Mammary epithelial cell (primary cell): ENCODE measurements around the gene BZW2.

Experiments used
- CTCF ChIP-seq, 2 donors: IDR thresholded peaks in 1 of 2; conservative IDR thresholded peaks in 1 of 2; 2 replicates each; pipeline ENCODE4 v1.5.1; 2011 to 2012; ENCODE audit warnings: inconsistent platforms in 2 of 2, low read length in 2 of 2, mild to moderate bottlenecking in 2 of 2, control low read depth in 1 of 2, low read depth in 1 of 2; ENCODE audit not compliant: insufficient read depth in 1 of 2; ENCODE audit errors: extremely low read depth in 1 of 2
- EZH2 ChIP-seq: IDR thresholded peaks from 2 replicates; pipeline ENCODE4 v1.6.1; 2012; ENCODE audit warnings: low read length, inconsistent platforms, borderline replicate concordance

- TF ChIP-seq CTCF (conservative IDR thresholded peaks at IDR 0.05 in 1 of 2, IDR thresholded peaks at IDR 0.05 in 1 of 2; ENCODE audit: extremely low read depth in 1 of 2, insufficient read depth in 1 of 2, low read depth in 1 of 2, low read length in 2 of 2), result no peak
- no peak for TF ChIP-seq EZH2
These were observed 94.1 kb downstream of the BZW2 start for GRCh38 chr7:16739863-16740622.
